HEK293 (cell line): ENCODE results near the gene CYBA.
A peak's percentile ranks its signal among the peaks of the same experiment; 100 is the strongest.

Experiments
- CTCF ChIA-PET: fragments of 350-600 bp; formaldehyde crosslinking; extraction: SDS; loops from one replicate; lab custom pipeline; 2021; ENCODE audit warnings: antibody characterized with exemption; lab: Yijun Ruan, JAX
- POLR2A ChIA-PET: fragments of 300-600 bp; formaldehyde crosslinking; extraction: SDS; loops from one replicate; lab custom pipeline; 2020; ENCODE audit warnings: antibody characterized with exemption, inconsistent platforms; lab: Yijun Ruan, JAX
- H3K27ac ChIP-seq: fragments of 200-500 bp; sonication (Bioruptor generic); 2 replicates; pipeline ENCODE4 v1.5.1; 2014; ENCODE audit warnings: low read depth, low read length, control low read depth, inconsistent platforms; ENCODE audit errors: extremely low read depth
- H3K36me3 ChIP-seq, 2 experiments: fragments of 200-500 bp in 1 of 2; sonication (Bioruptor generic) in 1 of 2; 1 replicate in 1 of 2; 2 replicates in 1 of 2; pipeline ENCODE4 v1.5.1; 2014 to 2017; ENCODE audit warnings: inconsistent platforms in 2 of 2, low read length in 2 of 2; ENCODE audit not compliant: control insufficient read depth in 2 of 2, insufficient read depth in 1 of 2
- H3K4me1 ChIP-seq: fragments of 200-500 bp; sonication (Bioruptor generic); 2 replicates; pipeline ENCODE4 v1.5.1; 2014; ENCODE audit warnings: mild to moderate bottlenecking, low read length, inconsistent platforms; ENCODE audit not compliant: control insufficient read depth, insufficient read depth
- H3K4me3 ChIP-seq: 2 replicates; pipeline ENCODE4 v1.5.1; 2011; ENCODE audit warnings: low read depth, mild to moderate bottlenecking, control low read depth, low read length, moderate library complexity
- H3K9me3 ChIP-seq: fragments of 200-500 bp; sonication (Bioruptor generic); 2 replicates; pipeline ENCODE4 v1.5.1; 2014; ENCODE audit warnings: low read depth, low read length, inconsistent platforms; ENCODE audit not compliant: control insufficient read depth, insufficient read depth
- CTCF ChIP-seq: fragments of 450-650 bp; formaldehyde crosslinking; IDR thresholded peaks from 2 replicates; pipeline ENCODE4 v1.5.1; 2016; ENCODE audit warnings: missing biosample characterization, missing genetic modification characterization
- PRDM2 ChIP-seq: fragments of 450-650 bp; formaldehyde crosslinking; IDR thresholded peaks from 2 replicates; pipeline ENCODE4 v1.5.1; 2016; ENCODE audit warnings: missing biosample characterization, missing genetic modification characterization, borderline replicate concordance
- ZFP41 ChIP-seq: fragments of 450-650 bp; formaldehyde crosslinking; IDR thresholded peaks from 2 replicates; pipeline ENCODE4 v1.5.1; 2016; ENCODE audit warnings: missing biosample characterization, missing genetic modification characterization, borderline replicate concordance
- ZNF121 ChIP-seq: fragments of 450-650 bp; formaldehyde crosslinking; IDR thresholded peaks from 2 replicates; pipeline ENCODE4 v1.5.1; 2016; ENCODE audit warnings: missing biosample characterization, missing genetic modification characterization
- ZNF223 ChIP-seq: fragments of 450-650 bp; formaldehyde crosslinking; IDR thresholded peaks from 2 replicates; pipeline ENCODE4 v1.5.1; 2016; ENCODE audit warnings: missing biosample characterization, missing genetic modification characterization
- ZNF302 ChIP-seq: fragments of 450-650 bp; formaldehyde crosslinking; IDR thresholded peaks from 2 replicates; pipeline ENCODE4 v1.5.1; 2016; ENCODE audit warnings: missing biosample characterization, missing genetic modification characterization, low read depth
- ZNF404 ChIP-seq: fragments of 450-650 bp; formaldehyde crosslinking; IDR thresholded peaks from 2 replicates; pipeline ENCODE4 v1.5.1; 2017; ENCODE audit warnings: missing biosample characterization, missing genetic modification characterization
- TF ChIP-seq, protein P1 (sequence below): fragments of 450-650 bp; IDR thresholded peaks from 2 replicates; pipeline ENCODE4 v1.5.1; 2018; ENCODE audit warnings: missing biosample characterization, mild to moderate bottlenecking, missing genetic modification characterization

CYBA gene

GRCh38 chr16:88681709-88682451 lies 31.0 kb upstream of the CYBA start:
- ChIA-PET POLR2A (no interaction called here), CTCF (interaction anchor here (0.7 to 2.4 kb wide), 4 partner anchors 10 to 303 kb away, joined by 3 to 13 read pairs (median 6); partner anchors contain the start of gene MVD)
- no peaks in the 10 kb centered on the region for H3K9me3 ChIP-seq
- no peak overlapping the region for H3K4me3 ChIP-seq
- no peak overlapping the region for H3K27ac ChIP-seq
- no peak for TF ChIP-seq ZNF223 (tag by site-specific recombination)
- TF ChIP-seq, all 188 proteins: peak for 0
- Histone ChIP-seq H3K4me1 (peaks cover 6% of the 10 kb centered on the region; the same call in 1 of the 2 replicates), H3K36me3 (no peaks in the 10 kb centered on the region)

- Histone ChIP-seq H3K36me3 (no peaks in the 10 kb centered on the region), H3K4me3 (no peak overlapping the region), H3K9me3 (no peaks in the 10 kb centered on the region), H3K4me1 (peaks cover 6% of the 10 kb centered on the region; the same call in 1 of the 2 replicates), H3K27ac (no peak overlapping the region)
- POLR2A ChIA-PET, result interaction anchor here (1.1 kb wide), 1 partner anchor 128 kb away, joined by 3 read pairs; no protein-coding TSS in a partner anchor
- TF ChIP-seq CTCF (peak; percentile 84), ZNF404 (tag by site-specific recombination) (no peak)
- TF ChIP-seq, protein P1, sequence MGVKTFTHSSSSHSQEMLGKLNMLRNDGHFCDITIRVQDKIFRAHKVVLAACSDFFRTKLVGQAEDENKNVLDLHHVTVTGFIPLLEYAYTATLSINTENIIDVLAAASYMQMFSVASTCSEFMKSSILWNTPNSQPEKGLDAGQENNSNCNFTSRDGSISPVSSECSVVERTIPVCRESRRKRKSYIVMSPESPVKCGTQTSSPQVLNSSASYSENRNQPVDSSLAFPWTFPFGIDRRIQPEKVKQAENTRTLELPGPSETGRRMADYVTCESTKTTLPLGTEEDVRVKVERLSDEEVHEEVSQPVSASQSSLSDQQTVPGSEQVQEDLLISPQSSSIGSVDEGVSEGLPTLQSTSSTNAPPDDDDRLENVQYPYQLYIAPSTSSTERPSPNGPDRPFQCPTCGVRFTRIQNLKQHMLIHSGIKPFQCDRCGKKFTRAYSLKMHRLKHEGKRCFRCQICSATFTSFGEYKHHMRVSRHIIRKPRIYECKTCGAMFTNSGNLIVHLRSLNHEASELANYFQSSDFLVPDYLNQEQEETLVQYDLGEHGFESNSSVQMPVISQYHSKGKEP (tag by site-specific recombination), result peak; percentile 69
- CTCF ChIA-PET, result interaction anchor here (0.9 to 2.4 kb wide), 3 partner anchors 10 to 24 kb away, joined by 4 to 13 read pairs (median 5); partner anchors contain the start of gene MVD
Observed at GRCh38 chr16:88681084-88681680, 30.3 kb upstream of the CYBA start.

DNA sequence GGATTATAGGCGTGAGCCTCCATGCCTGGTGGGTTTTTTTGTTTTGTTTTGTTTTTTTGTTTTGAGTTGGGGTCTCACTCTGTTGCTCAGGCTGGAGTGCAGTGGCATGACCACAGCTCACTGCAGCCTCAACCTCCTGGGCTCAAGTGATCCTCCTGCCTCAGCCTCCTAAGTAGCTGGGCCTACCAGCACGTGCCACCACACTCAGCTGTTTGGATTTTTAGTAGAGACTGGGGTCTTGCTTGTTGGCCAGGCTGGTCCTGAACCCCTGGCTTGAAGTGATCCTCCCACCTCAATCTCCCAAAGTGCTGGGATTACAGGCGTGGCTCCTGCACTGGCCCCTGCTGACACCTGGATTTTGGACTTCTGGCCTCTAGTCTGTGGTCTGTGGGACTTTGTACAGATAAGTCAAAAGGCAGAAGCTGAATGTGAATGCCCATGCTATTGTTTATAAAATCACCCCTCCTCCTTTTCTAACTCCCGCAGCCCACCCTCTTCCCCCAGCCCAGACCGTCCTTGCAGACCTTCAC lies 29.8 kb upstream of the CYBA start:
- no peak overlapping the region for H3K4me3 ChIP-seq
- ChIA-PET POLR2A (interaction anchor here (1.1 kb wide), 1 partner anchor 128 kb away, joined by 3 read pairs; no protein-coding TSS in a partner anchor), CTCF (interaction anchor here (0.6 to 2.4 kb wide), 4 partner anchors 9 to 45 kb away, joined by 4 to 13 read pairs (median 6); partner anchors contain the start of gene MVD)
- no peaks in the 10 kb centered on the region for H3K9me3 ChIP-seq
- H3K36me3 ChIP-seq, result no peaks in the 10 kb centered on the region
- TF ChIP-seq ZFP41 (tag by site-specific recombination), result no peak
- no peak for TF ChIP-seq PRDM2
- TF ChIP-seq ZNF302 (tag by site-specific recombination), result no peak
- peak; percentile 67; the same call in 1 of the 2 replicates for TF ChIP-seq ZNF121 (tag by site-specific recombination)
- H3K4me1 ChIP-seq, result 0 out of 2 replicates have a peak, but pooled peaks cover 3% of the 10 kb centered on the region
- H3K27ac ChIP-seq, result no peak overlapping the region
